Vagina (tissue), 2 donors: ENCODE results near the gene CFP.

ENCODE experiments used
- POLR2A ChIP-seq, 2 donors: fragments of 450-650 bp; IDR thresholded peaks; one replicate each; pipeline ENCODE4 v1.6.1; 2017; ENCODE audit warnings: antibody characterized with exemption in 2 of 2, mild to moderate bottlenecking in 2 of 2, moderate library complexity in 2 of 2
- POLR2AphosphoS5 ChIP-seq, 2 donors: sonication (generic); formaldehyde crosslinking; IDR thresholded peaks; one replicate each; pipeline ENCODE4 v1.9.0; 2017; ENCODE audit warnings: antibody characterized with exemption in 2 of 2, mild to moderate bottlenecking in 2 of 2, low read depth in 1 of 2; ENCODE audit not compliant: insufficient read depth in 1 of 2
- TF ChIP-seq, protein P1 (sequence below), 3 experiments: fragments of 450-650 bp in 2 of 3; fragments of 200-600 bp in 1 of 3; sonication (generic) in 1 of 3; IDR thresholded peaks; one replicate each; pipeline ENCODE4 v1.5.1; 2017 to 2019; ENCODE audit warnings: antibody characterized with exemption in 3 of 3, mild to moderate bottlenecking in 2 of 3, moderate library complexity in 2 of 3

GRCh38 chrX:47584714-47585113 is 45.0 kb downstream of the CFP start:
- TF ChIP-seq POLR2A (IDR thresholded peaks at IDR 0.05) (no peak), POLR2AphosphoS5 (IDR thresholded peaks at IDR 0.05; ENCODE audit: insufficient read depth in 1 of 2, low read depth in 1 of 2) (no peak)
- TF ChIP-seq, protein P1, sequence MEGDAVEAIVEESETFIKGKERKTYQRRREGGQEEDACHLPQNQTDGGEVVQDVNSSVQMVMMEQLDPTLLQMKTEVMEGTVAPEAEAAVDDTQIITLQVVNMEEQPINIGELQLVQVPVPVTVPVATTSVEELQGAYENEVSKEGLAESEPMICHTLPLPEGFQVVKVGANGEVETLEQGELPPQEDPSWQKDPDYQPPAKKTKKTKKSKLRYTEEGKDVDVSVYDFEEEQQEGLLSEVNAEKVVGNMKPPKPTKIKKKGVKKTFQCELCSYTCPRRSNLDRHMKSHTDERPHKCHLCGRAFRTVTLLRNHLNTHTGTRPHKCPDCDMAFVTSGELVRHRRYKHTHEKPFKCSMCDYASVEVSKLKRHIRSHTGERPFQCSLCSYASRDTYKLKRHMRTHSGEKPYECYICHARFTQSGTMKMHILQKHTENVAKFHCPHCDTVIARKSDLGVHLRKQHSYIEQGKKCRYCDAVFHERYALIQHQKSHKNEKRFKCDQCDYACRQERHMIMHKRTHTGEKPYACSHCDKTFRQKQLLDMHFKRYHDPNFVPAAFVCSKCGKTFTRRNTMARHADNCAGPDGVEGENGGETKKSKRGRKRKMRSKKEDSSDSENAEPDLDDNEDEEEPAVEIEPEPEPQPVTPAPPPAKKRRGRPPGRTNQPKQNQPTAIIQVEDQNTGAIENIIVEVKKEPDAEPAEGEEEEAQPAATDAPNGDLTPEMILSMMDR (IDR thresholded peaks at IDR 0.05), result no peak
